Activated naive CD8-positive, alpha-beta T cell (primary cell): ENCODE measurements around the gene FOXD2.

Source experiments
- H3K27ac Mint-ChIP-seq: one replicate; pipeline ENCODE4 v1.8.0; 2021; ENCODE audit warnings: mixed read lengths
- H3K27me3 Mint-ChIP-seq: one replicate; pipeline ENCODE4 v1.8.0; 2021; ENCODE audit warnings: mixed read lengths
- H3K36me3 Mint-ChIP-seq: one replicate; pipeline ENCODE4 v1.8.0; 2021; ENCODE audit warnings: mixed read lengths
- H3K4me1 Mint-ChIP-seq: one replicate; pipeline ENCODE4 v1.8.0; 2021; ENCODE audit warnings: low read depth, mixed read lengths
- H3K4me3 Mint-ChIP-seq: one replicate; pipeline ENCODE4 v1.8.0; 2021; ENCODE audit warnings: mild to moderate bottlenecking, mixed read lengths
- H3K9me3 Mint-ChIP-seq: one replicate; pipeline ENCODE4 v1.8.0; 2021; ENCODE audit warnings: low read depth, mixed read lengths

The FOXD2 gene

GRCh38 chr1:47483651-47484050, 45.8 kb downstream of the FOXD2 start:
- Mint-ChIP-seq H3K27ac (no peak overlapping the region), H3K4me3 (no peak overlapping the region), H3K4me1 (no peaks in the 10 kb centered on the region), H3K9me3 (no peaks in the 10 kb centered on the region), H3K36me3 (no peaks in the 10 kb centered on the region), H3K27me3 (peaks cover 9% of the 10 kb centered on the region)

- no peaks in the 10 kb centered on the region for H3K9me3 Mint-ChIP-seq
- no peak overlapping the region for H3K27ac Mint-ChIP-seq
- H3K27me3 Mint-ChIP-seq = peaks cover 7% of the 10 kb centered on the region
- H3K4me3 Mint-ChIP-seq = no peak overlapping the region
- no peaks in the 10 kb centered on the region for H3K36me3 Mint-ChIP-seq
- H3K4me1 Mint-ChIP-seq = no peaks in the 10 kb centered on the region
Observed at GRCh38 chr1:47485817-47486216, 48.0 kb downstream of the FOXD2 start.

GRCh38 chr1:47487332-47487731, 49.5 kb downstream of the FOXD2 start:
- H3K4me3 Mint-ChIP-seq = no peak overlapping the region

GRCh38 chr1:47487850-47488450, 50.1 kb downstream of the FOXD2 start:
- Mint-ChIP-seq H3K4me1 (no peaks in the 10 kb centered on the region), H3K9me3 (no peaks in the 10 kb centered on the region), H3K27me3 (peaks cover 2% of the 10 kb centered on the region), H3K36me3 (no peaks in the 10 kb centered on the region), H3K4me3 (no peak overlapping the region), H3K27ac (no peak overlapping the region)

More at GRCh38 chr1:47487332-47487731, 49.5 kb downstream of the FOXD2 start:
- H3K27ac Mint-ChIP-seq = no peak overlapping the region
- H3K27me3 Mint-ChIP-seq = peaks cover 6% of the 10 kb centered on the region
- H3K9me3 Mint-ChIP-seq = no peaks in the 10 kb centered on the region
- no peaks in the 10 kb centered on the region for H3K4me1 Mint-ChIP-seq
- H3K36me3 Mint-ChIP-seq = no peaks in the 10 kb centered on the region
